Fibroblast of lung (primary cell): ENCODE measurements around the gene FDXACB1. TPM values are rescaled to one million over a fixed set of nuclear protein-coding genes. Genes with fewer than 3 reads are reported as not detected.
A peak's percentile ranks its signal among the peaks of the same experiment; 100 is the strongest.

Experiments used
- DNase-seq, 2 donors: peaks; one replicate each; pipeline versions ENCODE4 v3.0.0 to v3.0.0-alpha.2; 2010; ENCODE audit warnings: low read depth in 2 of 2
- H2AFZ ChIP-seq: 2 replicates; pipeline ENCODE4 v1.5.1; 2012; ENCODE audit warnings: low read length, control low read depth, inconsistent platforms
- H3K27ac ChIP-seq: 2 replicates; pipeline ENCODE4 v1.5.1; 2011; ENCODE audit warnings: low read length, control low read depth; ENCODE audit not compliant: insufficient read depth
- H3K27me3 ChIP-seq: 2 replicates; pipeline ENCODE4 v1.5.1; 2011; ENCODE audit warnings: mild to moderate bottlenecking, low read length; ENCODE audit not compliant: control insufficient read depth, insufficient read depth
- H3K36me3 ChIP-seq: 2 replicates; pipeline ENCODE4 v1.5.1; 2011; ENCODE audit warnings: low read length; ENCODE audit not compliant: control insufficient read depth, insufficient read depth
- H3K4me1 ChIP-seq: 2 replicates; pipeline ENCODE4 v1.5.1; 2011; ENCODE audit warnings: low read length; ENCODE audit not compliant: control insufficient read depth, insufficient read depth; ENCODE audit errors: extremely low read depth
- H3K4me2 ChIP-seq: 2 replicates; pipeline ENCODE4 v1.5.1; 2011; ENCODE audit warnings: low read length, control low read depth; ENCODE audit not compliant: insufficient read depth; ENCODE audit errors: extremely low read depth
- H3K4me3 ChIP-seq, 4 experiments: fragments of 200-600 bp in 1 of 4; sonication (generic) in 1 of 4; replicated peaks in 1 of 4; 2 replicates each; pipeline ENCODE4 v1.5.1; 2011 to 2016; ENCODE audit warnings: low read length in 4 of 4, low read depth in 3 of 4, mild to moderate bottlenecking in 3 of 4, control low read depth in 2 of 4, inconsistent platforms in 1 of 4, mixed read lengths in 1 of 4; ENCODE audit not compliant: insufficient read depth in 1 of 4; ENCODE audit errors: control extremely low read depth in 1 of 4
- H3K79me2 ChIP-seq: 2 replicates; pipeline ENCODE4 v1.5.1; 2012; ENCODE audit warnings: mild to moderate bottlenecking, low read length, inconsistent platforms; ENCODE audit not compliant: control insufficient read depth, insufficient read depth
- H3K9ac ChIP-seq: 2 replicates; pipeline ENCODE4 v1.5.1; 2011; ENCODE audit warnings: mild to moderate bottlenecking, low read length, control low read depth; ENCODE audit not compliant: insufficient read depth
- H3K9me3 ChIP-seq: 2 replicates; pipeline ENCODE4 v1.5.1; 2012; ENCODE audit warnings: low read depth, low read length; ENCODE audit not compliant: control insufficient read depth, insufficient read depth
- H4K20me1 ChIP-seq: 2 replicates; pipeline ENCODE4 v1.5.1; 2011; ENCODE audit warnings: low read length; ENCODE audit not compliant: control insufficient read depth, insufficient read depth; ENCODE audit errors: extremely low read depth
- CTCF ChIP-seq, 2 donors: IDR thresholded peaks in 1 of 2; conservative IDR thresholded peaks in 1 of 2; 1 replicate in 1 of 2; 2 replicates in 1 of 2; pipeline ENCODE4 v1.5.1; 2011 to 2012; ENCODE audit warnings: low read length in 2 of 2, control low read depth in 1 of 2, inconsistent platforms in 1 of 2, low read depth in 1 of 2, mild to moderate bottlenecking in 1 of 2
- EZH2 ChIP-seq: IDR thresholded peaks from 2 replicates; pipeline ENCODE4 v1.5.1; 2012; ENCODE audit warnings: low read length, control low read depth, mild to moderate bottlenecking; ENCODE audit errors: missing control alignments
- polyA plus RNA-seq, 2 donors: library from polyadenylated mRNA; depleted of rRNA in 1 of 2; stranded (reverse) in 1 of 2; unstranded in 1 of 2; fragments of >200 nt; gene quantifications; 2 replicates each; pipeline ENCODE4 v1.2.1, GENCODE V29; 2011 to 2012; ENCODE audit warnings: missing spikeins in 1 of 2
- total RNA-seq: library from RNA; depleted of rRNA; stranded (reverse); fragments of >200 nt; gene quantifications from 2 replicates; pipeline ENCODE4 v1.2.1, GENCODE V29; 2014

The FDXACB1 gene
- total and polyA plus RNA-seq, 2 donors (not counting 1 experiment from before 2014, with no cell fraction given), result 1.7 to 1.8 TPM

GRCh38 chr11:111910676-111911562 is 32.0 kb upstream of the FDXACB1 start:
- Histone ChIP-seq H4K20me1 (no peaks in the 10 kb centered on the region), H3K27ac (no peak overlapping the region), H3K27me3 (no peaks in the 10 kb centered on the region), H3K4me2 (no peak overlapping the region), H3K4me1 (peaks cover 16% of the 10 kb centered on the region), H3K79me2 (no peaks in the 10 kb centered on the region), H3K4me3 (peak overlapping the region in 1 of 4 experiments; percentile 64), H2AFZ (no peak overlapping the region), H3K36me3 (no peaks in the 10 kb centered on the region), H3K9ac (no peak overlapping the region), H3K9me3 (no peaks in the 10 kb centered on the region)
- TF ChIP-seq CTCF (conservative IDR thresholded peaks at IDR 0.05 in 1 of 2, IDR thresholded peaks at IDR 0.05 in 1 of 2; ENCODE audit: low read depth in 1 of 2, low read length in 2 of 2) (no peak), EZH2 (no peak)
- DNase-seq, result peak in 1 of 2 donors; percentile 20

- Histone ChIP-seq H3K36me3 (no peaks in the 10 kb centered on the region), H3K4me1 (peaks cover 15% of the 10 kb centered on the region), H3K79me2 (no peaks in the 10 kb centered on the region), H3K9me3 (no peaks in the 10 kb centered on the region), H3K4me2 (no peak overlapping the region), H3K27me3 (no peaks in the 10 kb centered on the region), H4K20me1 (no peaks in the 10 kb centered on the region), H3K4me3 (no peak overlapping the region), H3K27ac (no peak overlapping the region), H2AFZ (no peak overlapping the region), H3K9ac (no peak overlapping the region)
- DNase-seq, result no peak
- no peak for TF ChIP-seq CTCF (conservative IDR thresholded peaks at IDR 0.05 in 1 of 2, IDR thresholded peaks at IDR 0.05 in 1 of 2; ENCODE audit: low read depth in 1 of 2, low read length in 2 of 2)
- TF ChIP-seq EZH2, result no peak
Measured at GRCh38 chr11:111909378-111909777, 30.4 kb upstream of the FDXACB1 start.

GRCh38 chr11:111908639-111909305 is 29.8 kb upstream of the FDXACB1 start:
- no peak overlapping the region for H3K4me2 ChIP-seq
- no peak for TF ChIP-seq CTCF (conservative IDR thresholded peaks at IDR 0.05 in 1 of 2, IDR thresholded peaks at IDR 0.05 in 1 of 2; ENCODE audit: low read depth in 1 of 2, low read length in 2 of 2)
- TF ChIP-seq EZH2, result no peak

More at GRCh38 chr11:111908639-111909305, 29.8 kb upstream of the FDXACB1 start:
- Histone ChIP-seq H4K20me1 (no peaks in the 10 kb centered on the region), H3K36me3 (no peaks in the 10 kb centered on the region), H3K9me3 (no peaks in the 10 kb centered on the region), H3K4me3 (no peak overlapping the region), H3K4me1 (peaks cover 11% of the 10 kb centered on the region), H2AFZ (no peak overlapping the region), H3K9ac (no peak overlapping the region), H3K27ac (no peak overlapping the region), H3K27me3 (no peaks in the 10 kb centered on the region), H3K79me2 (no peaks in the 10 kb centered on the region)
- DNase-seq, result no peak
